Right lobe of liver (tissue), 4 donors: Measurements from ENCODE around the gene CDH26.

Source experiments
- CTCF ChIP-seq, 4 donors: fragments of 200-600 bp in 3 of 4; fragments of 450-650 bp in 1 of 4; IDR thresholded peaks; one replicate each; pipeline versions ENCODE4 v1.5.1 to v1.8.0; 2016 to 2022; ENCODE audit warnings: antibody characterized with exemption in 4 of 4, mild to moderate bottlenecking in 2 of 4
- POLR2A ChIP-seq: fragments of 450-650 bp; IDR thresholded peaks from one replicate; pipeline ENCODE4 v1.6.1; 2017; ENCODE audit warnings: antibody characterized with exemption, mild to moderate bottlenecking
- donor health status: DM: no; HTN: no; CAD: no.
- donor health status: DM: no; HTN: no; CAD: no.
- donor health status: DM: no; HTN: yes; CAD: no.

- TF ChIP-seq CTCF (IDR thresholded peaks at IDR 0.05) (no peak), POLR2A (no peak)
Observed at GRCh38 chr20:60035486-60035885, 77.3 kb downstream of the CDH26 start.
